Endothelial cell of umbilical vein (primary cell): ENCODE measurements around the gene PPP2R5D. TPM values are rescaled to one million over a fixed set of nuclear protein-coding genes. Genes with fewer than 3 reads are reported as not detected.

ENCODE experiments used
- BruUV-seq: library from RNA; stranded (reverse); fragments of 400-500 nt; replicated peaks from 2 replicates; lab custom pipeline; 2021; lab: Mats Ljungman, UMichigan
- CTCF ChIA-PET: fragments of 300-600, 350-600 bp; sonication (Branson Sonifier 250); formaldehyde crosslinking; loops from one replicate; lab custom pipeline; 2021; ENCODE audit warnings: antibody characterized with exemption, inconsistent platforms; lab: Charles Lee
- POLR2A ChIA-PET: fragments of 300-600, 350-600 bp; sonication (Branson Sonifier 250); formaldehyde crosslinking; loops from one replicate; lab custom pipeline; 2021; ENCODE audit warnings: antibody characterized with exemption, inconsistent platforms; lab: Charles Lee
- DNase-seq: peaks from one replicate; pipeline ENCODE4 v3.0.0-alpha.2; 2011; ENCODE audit warnings: low read depth, low spot score
- FAIRE-seq: peaks from 2 replicates; lab custom pipeline; 2011; peaks lifted over from hg19 to GRCh38; lab: Jason Lieb, UNC
- H2AFZ ChIP-seq: 2 replicates; pipeline ENCODE4 v1.6.0; 2012; ENCODE audit warnings: low read depth, low read length, control low read depth, inconsistent platforms
- H3K27ac ChIP-seq: 2 replicates; pipeline ENCODE4 v1.5.1; 2011; ENCODE audit warnings: low read depth, mild to moderate bottlenecking, control low read depth, low read length, moderate library complexity; ENCODE audit not compliant: insufficient read depth
- H3K27me3 ChIP-seq, 2 experiments: 2 replicates each; pipeline versions ENCODE4 v1.6.0 to v1.6.1; 2011; ENCODE audit warnings: low read length in 2 of 2, mixed read lengths in 1 of 2; ENCODE audit not compliant: control insufficient read depth in 2 of 2, insufficient read depth in 2 of 2
- H3K36me3 ChIP-seq, 2 experiments: 2 replicates in 1 of 2; 3 replicates in 1 of 2; pipeline ENCODE4 v1.5.1; 2011; ENCODE audit warnings: low read length in 2 of 2, mild to moderate bottlenecking in 1 of 2, moderate library complexity in 1 of 2; ENCODE audit not compliant: control insufficient read depth in 2 of 2, insufficient read depth in 2 of 2; ENCODE audit errors: extremely low read depth in 1 of 2
- H3K4me1 ChIP-seq: 3 replicates; pipeline ENCODE4 v1.5.1; 2011; ENCODE audit warnings: mild to moderate bottlenecking, low read length; ENCODE audit not compliant: control insufficient read depth, insufficient read depth; ENCODE audit errors: extremely low read depth
- H3K4me2 ChIP-seq: 2 replicates; pipeline ENCODE4 v1.6.1; 2011; ENCODE audit warnings: low read length, control low read depth, mixed read lengths; ENCODE audit not compliant: insufficient read depth
- H3K4me3 ChIP-seq, 3 experiments: fragments of 200-600 bp in 1 of 3; sonication (generic), shearing (Covaris generic) in 1 of 3; replicated peaks in 1 of 3; 2 replicates each; pipeline ENCODE4 v1.5.1; 2011 to 2016; ENCODE audit warnings: control low read depth in 3 of 3, low read length in 3 of 3, mild to moderate bottlenecking in 2 of 3, inconsistent platforms in 1 of 3, low read depth in 1 of 3, moderate library complexity in 1 of 3; ENCODE audit not compliant: insufficient read depth in 1 of 3
- H3K79me2 ChIP-seq: 2 replicates; pipeline ENCODE4 v1.6.0; 2012; ENCODE audit warnings: low read length, inconsistent platforms; ENCODE audit not compliant: control insufficient read depth, insufficient read depth
- H3K9ac ChIP-seq: replicated peaks from 2 replicates; pipeline ENCODE3; 2011; ENCODE audit warnings: low read length, control low read depth; ENCODE audit not compliant: insufficient read depth; ENCODE audit errors: extremely low read depth
- H3K9me1 ChIP-seq: replicated peaks from 3 replicates; pipeline ENCODE4 v1.6.0; 2011; ENCODE audit warnings: mild to moderate bottlenecking, low read length; ENCODE audit not compliant: control insufficient read depth, insufficient read depth; ENCODE audit errors: extremely low read depth
- H3K9me3 ChIP-seq: replicated peaks from 2 replicates; pipeline ENCODE4 v1.5.1; 2012; ENCODE audit warnings: low read length, inconsistent platforms; ENCODE audit not compliant: control insufficient read depth, insufficient read depth
- H4K20me1 ChIP-seq: replicated peaks from 2 replicates; pipeline ENCODE3; 2011; ENCODE audit warnings: mild to moderate bottlenecking, low read length; ENCODE audit not compliant: control insufficient read depth, insufficient read depth; ENCODE audit errors: extremely low read depth
- EZH2 ChIP-seq: IDR thresholded peaks from 2 replicates; pipeline ENCODE4 v1.6.1; 2012; ENCODE audit warnings: borderline replicate concordance, low read depth, mild to moderate bottlenecking, moderate library complexity, low read length, inconsistent platforms; ENCODE audit not compliant: severe bottlenecking
- FOS ChIP-seq: IDR thresholded peaks from 2 replicates; pipeline ENCODE4 v1.6.1; 2011; ENCODE audit warnings: mild to moderate bottlenecking, low read length, moderate library complexity, borderline replicate concordance; ENCODE audit not compliant: insufficient read depth
- GATA2 ChIP-seq: IDR thresholded peaks from 2 replicates; pipeline ENCODE4 v1.7.0; 2011; ENCODE audit warnings: low read depth, mild to moderate bottlenecking, moderate library complexity, mixed read lengths, low read length; ENCODE audit not compliant: insufficient read length, insufficient read depth
- JUN ChIP-seq: IDR thresholded peaks from 2 replicates; pipeline ENCODE4 v1.6.1; 2011; ENCODE audit warnings: borderline replicate concordance, low read depth; ENCODE audit not compliant: insufficient read length, insufficient read depth
- MYC ChIP-seq: IDR thresholded peaks from one replicate; pipeline ENCODE4 v1.6.1; 2011; ENCODE audit warnings: mild to moderate bottlenecking, low read depth, low read length
- POLR2A ChIP-seq: IDR thresholded peaks from 2 replicates; pipeline ENCODE4 v1.6.1; 2012; ENCODE audit warnings: low read depth, mild to moderate bottlenecking, control low read depth, low read length
- POLR2AphosphoS5 ChIP-seq: IDR thresholded peaks from 2 replicates; pipeline ENCODE4 v1.6.1; 2012; ENCODE audit warnings: low read depth, mild to moderate bottlenecking, control low read depth, low read length, moderate library complexity; ENCODE audit not compliant: insufficient read depth
- dilution Hi-C: fragments of 300-500 bp; cut with MboI; formaldehyde crosslinking; loops from one replicate; pipeline ENCODE4 v1.15.0; 2019; ENCODE audit warnings: low sequenced_read_pairs; ENCODE audit not compliant: extremely low pct_ligation_motif_present
- intact Hi-C: fragments of 100-400 bp; cut with micrococcal nuclease; formaldehyde crosslinking; loops from one replicate; pipeline ENCODE4 v1.10.0; 2022
- polyA plus RNA-seq, 4 experiments: library from polyadenylated mRNA; depleted of rRNA in 3 of 4; stranded (reverse) in 3 of 4; unstranded in 1 of 4; fragments of >200 nt; gene quantifications; 2 replicates each; pipeline versions ENCODE4 v1.2.1 to v1.2.3, GENCODE V29; 2011 to 2012; ENCODE audit warnings: missing spikeins in 1 of 4
- total RNA-seq: library from RNA; stranded (reverse); gene quantifications from 2 replicates; pipeline ENCODE4 v1.2.3, GENCODE V29; 2021
- TF ChIP-seq, protein P1 (sequence below), 2 donors: IDR thresholded peaks; 1 replicate in 1 of 2; 2 replicates in 1 of 2; pipeline ENCODE4 v1.5.1; 2011; ENCODE audit warnings: low read length in 2 of 2, mild to moderate bottlenecking in 2 of 2, moderate library complexity in 2 of 2, control low read depth in 1 of 2, inconsistent platforms in 1 of 2, low read depth in 1 of 2; ENCODE audit not compliant: insufficient read depth in 1 of 2; ENCODE audit errors: extremely low read depth in 1 of 2
- TF ChIP-seq, protein P2 (sequence below): IDR thresholded peaks from 2 replicates; pipeline ENCODE4 v1.6.1; 2011; ENCODE audit not compliant: insufficient read depth, insufficient read length

The PPP2R5D gene
- total and polyA plus RNA-seq, 2 donors (not counting 3 experiments of a cell fraction or from before 2014, with no cell fraction given), result 45.5 to 60.2 TPM

DNA sequence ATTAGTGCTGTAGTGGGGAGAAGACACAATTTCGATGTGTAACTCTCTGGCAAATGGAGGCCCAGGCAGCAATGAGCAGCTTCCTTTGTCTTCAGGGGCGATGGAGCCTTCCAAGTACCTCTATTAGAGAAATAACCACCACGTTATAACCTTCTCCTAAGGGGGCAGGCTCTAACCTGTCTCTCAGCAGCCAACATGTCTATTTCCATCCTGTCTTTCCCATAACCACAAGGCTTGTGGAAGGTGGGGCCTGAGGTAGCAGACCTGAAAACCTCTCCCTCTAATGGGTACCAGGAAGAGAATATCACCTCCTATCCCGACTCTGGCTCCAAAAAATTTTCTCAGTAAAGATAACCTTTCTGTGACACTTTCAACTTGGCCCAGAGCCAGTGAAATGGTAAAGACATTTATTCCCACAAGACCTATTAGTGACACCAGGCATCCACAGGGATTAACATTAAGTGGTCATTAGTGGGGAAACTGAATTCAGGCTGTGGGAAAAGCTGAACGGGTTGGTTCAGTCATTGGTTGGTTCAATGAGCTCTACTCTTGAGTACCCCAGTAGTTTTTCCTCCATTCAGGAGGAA, 9.4 kb upstream of the PPP2R5D start:
- intact Hi-C loops, result no loop called here
- Histone ChIP-seq H3K4me1 (peaks cover 20% of the 10 kb centered on the region), H2AFZ (no peak overlapping the region), H3K79me2 (peaks cover 12% of the 10 kb centered on the region), H3K9me1 (no peaks in the 10 kb centered on the region), H3K9ac (no peak overlapping the region), H3K27me3 (no peaks in the 10 kb centered on the region), H3K4me2 (no peak overlapping the region), H3K9me3 (no peaks in the 10 kb centered on the region), H3K27ac (no peak overlapping the region), H3K36me3 (no peaks in the 10 kb centered on the region), H4K20me1 (no peaks in the 10 kb centered on the region), H3K4me3 (no peak overlapping the region)
- ChIA-PET CTCF (interaction anchor here (1.2 kb wide), 2 partner anchors 9 to 31 kb away, joined by 3 read pairs; no protein-coding TSS in a partner anchor), POLR2A (interaction anchor here (0.6 kb wide), 1 partner anchor 912 kb away, joined by 4 read pairs; no protein-coding TSS in a partner anchor)
- FAIRE-seq (no peak), DNase-seq (no peak)
- no TSS peak for BruUV-seq
- TF ChIP-seq MYC, result no peak
- TF ChIP-seq FOS, result no peak
- TF ChIP-seq, protein P1, sequence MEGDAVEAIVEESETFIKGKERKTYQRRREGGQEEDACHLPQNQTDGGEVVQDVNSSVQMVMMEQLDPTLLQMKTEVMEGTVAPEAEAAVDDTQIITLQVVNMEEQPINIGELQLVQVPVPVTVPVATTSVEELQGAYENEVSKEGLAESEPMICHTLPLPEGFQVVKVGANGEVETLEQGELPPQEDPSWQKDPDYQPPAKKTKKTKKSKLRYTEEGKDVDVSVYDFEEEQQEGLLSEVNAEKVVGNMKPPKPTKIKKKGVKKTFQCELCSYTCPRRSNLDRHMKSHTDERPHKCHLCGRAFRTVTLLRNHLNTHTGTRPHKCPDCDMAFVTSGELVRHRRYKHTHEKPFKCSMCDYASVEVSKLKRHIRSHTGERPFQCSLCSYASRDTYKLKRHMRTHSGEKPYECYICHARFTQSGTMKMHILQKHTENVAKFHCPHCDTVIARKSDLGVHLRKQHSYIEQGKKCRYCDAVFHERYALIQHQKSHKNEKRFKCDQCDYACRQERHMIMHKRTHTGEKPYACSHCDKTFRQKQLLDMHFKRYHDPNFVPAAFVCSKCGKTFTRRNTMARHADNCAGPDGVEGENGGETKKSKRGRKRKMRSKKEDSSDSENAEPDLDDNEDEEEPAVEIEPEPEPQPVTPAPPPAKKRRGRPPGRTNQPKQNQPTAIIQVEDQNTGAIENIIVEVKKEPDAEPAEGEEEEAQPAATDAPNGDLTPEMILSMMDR (IDR thresholded peaks at IDR 0.05; ENCODE audit: extremely low read depth in 1 of 2, insufficient read depth in 1 of 2, low read depth in 1 of 2, low read length in 2 of 2), result no peak
- TF ChIP-seq POLR2A, result no peak
- TF ChIP-seq JUN, result no peak
- TF ChIP-seq EZH2, result no peak
- TF ChIP-seq, protein P2, sequence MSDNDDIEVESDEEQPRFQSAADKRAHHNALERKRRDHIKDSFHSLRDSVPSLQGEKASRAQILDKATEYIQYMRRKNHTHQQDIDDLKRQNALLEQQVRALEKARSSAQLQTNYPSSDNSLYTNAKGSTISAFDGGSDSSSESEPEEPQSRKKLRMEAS, result no peak
- TF ChIP-seq GATA2, result no peak
- TF ChIP-seq POLR2AphosphoS5, result no peak
- dilution Hi-C loops, result no loop called here
